GM04503 (cell line): ENCODE data around the gene PIK3R3.

Source experiments
- DNase-seq: peaks from one replicate; pipeline ENCODE4 v3.0.0-alpha.2; 2012; ENCODE audit warnings: low read depth

Gene PIK3R3

GRCh38 chr1:46026531-46026930, 105.9 kb downstream of the PIK3R3 start:
- DNase-seq, result no peak

- DNase-seq, result no peak
Observed at GRCh38 chr1:46021046-46021996, 111.1 kb downstream of the PIK3R3 start.

- DNase-seq, result no peak
Observed at GRCh38 chr1:46020010-46020409, 112.4 kb downstream of the PIK3R3 start.

GRCh38 chr1:46019348-46019747, 113.1 kb downstream of the PIK3R3 start:
- DNase-seq, result no peak

- no peak for DNase-seq
Observed at GRCh38 chr1:46017876-46018503, 114.4 kb downstream of the PIK3R3 start.

GRCh38 chr1:46013581-46013980, 118.8 kb downstream of the PIK3R3 start:
- no peak for DNase-seq

GRCh38 chr1:46012236-46012635, 120.2 kb downstream of the PIK3R3 start:
- DNase-seq, result peak; percentile 44

GRCh38 chr1:46011121-46011695, 121.2 kb downstream of the PIK3R3 start:
- no peak for DNase-seq

GRCh38 chr1:46010611-46011010, 121.8 kb downstream of the PIK3R3 start:
- DNase-seq, result no peak

- no peak for DNase-seq
Observed at GRCh38 chr1:46008585-46008984, 123.8 kb downstream of the PIK3R3 start.

- no peak for DNase-seq
Observed at GRCh38 chr1:46005594-46005993, 126.8 kb downstream of the PIK3R3 start.

- no peak for DNase-seq
Observed at GRCh38 chr1:46004492-46004891, 127.9 kb downstream of the PIK3R3 start.

GRCh38 chr1:46003315-46003714, 129.1 kb downstream of the PIK3R3 start:
- DNase-seq, result no peak

- no peak for DNase-seq
Observed at GRCh38 chr1:46002551-46003150, 129.8 kb downstream of the PIK3R3 start.

- no peak for DNase-seq
Observed at GRCh38 chr1:46001081-46001785, 131.2 kb downstream of the PIK3R3 start.

- DNase-seq, result no peak
Observed at GRCh38 chr1:45999507-45999906, 132.9 kb downstream of the PIK3R3 start.

GRCh38 chr1:45998020-45998617, 134.3 kb downstream of the PIK3R3 start:
- no peak for DNase-seq

- DNase-seq, result no peak
Observed at GRCh38 chr1:45995298-45995697, 137.1 kb downstream of the PIK3R3 start.

- DNase-seq, result no peak
Observed at GRCh38 chr1:45994423-45994822, 138.0 kb downstream of the PIK3R3 start.
